Transverse colon (tissue), 4 donors: ENCODE data around the gene MYO9A.

Source experiments
- CTCF ChIP-seq, 5 experiments: fragments of 200-600 bp in 3 of 5; fragments of 450-650 bp in 2 of 5; sonication (generic) in 3 of 5; IDR thresholded peaks; 1 replicate in 2 of 5; 2 replicates in 3 of 5; pipeline ENCODE4 v1.5.1; 2016 to 2017; ENCODE audit warnings: antibody characterized with exemption in 5 of 5, inconsistent platforms in 3 of 5, mild to moderate bottlenecking in 2 of 5, moderate library complexity in 1 of 5
- POLR2A ChIP-seq: fragments of 450-650 bp; IDR thresholded peaks from one replicate; pipeline ENCODE4 v1.6.1; 2016; ENCODE audit warnings: antibody characterized with exemption, mild to moderate bottlenecking, moderate library complexity
- POLR2AphosphoS5 ChIP-seq, 3 donors: sonication (generic); formaldehyde crosslinking; IDR thresholded peaks; one replicate each; pipeline ENCODE4 v1.6.1; 2016; ENCODE audit warnings: antibody characterized with exemption in 3 of 3

- no peak for TF ChIP-seq CTCF (IDR thresholded peaks at IDR 0.05)
- TF ChIP-seq POLR2A, result no peak
- TF ChIP-seq POLR2AphosphoS5 (IDR thresholded peaks at IDR 0.05), result no peak
Measured at GRCh38 chr15:71844916-71845315, 273.0 kb downstream of the MYO9A start.
